Erythroblast (primary cell): Measurements from ENCODE around the gene FAM53C.
A peak's percentile ranks its signal among the peaks of the same experiment; 100 is the strongest.

Experiments used
- GATA1 ChIP-seq: IDR thresholded peaks from 2 replicates; pipeline ENCODE4 v1.6.1; 2011; ENCODE audit warnings: low read depth, mild to moderate bottlenecking, control low read depth, low read length, moderate library complexity
- POLR2A ChIP-seq: IDR thresholded peaks from 2 replicates; pipeline ENCODE4 v1.6.1; 2011; ENCODE audit warnings: mild to moderate bottlenecking, low read length

GRCh38 chr5:138339464-138339863, 1.4 kb downstream of the FAM53C start:
- TF ChIP-seq POLR2A = peak; percentile 14
- no peak for TF ChIP-seq GATA1
